H9 (cell line): ENCODE measurements around the gene CYSTM1. TPM values are rescaled to one million over a fixed set of nuclear protein-coding genes. Genes with fewer than 3 reads are reported as not detected.

Experiments
- DNase-seq: peaks from one replicate; pipeline ENCODE4 v3.0.0-alpha.2; 2017
- H2AFZ ChIP-seq: one replicate; pipeline ENCODE4 v1.6.1; 2013; ENCODE audit warnings: mild to moderate bottlenecking, low read length, control low read depth, moderate library complexity
- H2AK5ac ChIP-seq: 2 replicates; pipeline ENCODE4 v1.6.1; 2013; ENCODE audit warnings: low read length, control low read depth, mixed read lengths; ENCODE audit not compliant: insufficient read length
- H2BK120ac ChIP-seq: one replicate; pipeline ENCODE4 v1.6.1; 2013; ENCODE audit warnings: low read depth, mild to moderate bottlenecking, low read length, control low read depth, inconsistent platforms; ENCODE audit not compliant: poor library complexity, severe bottlenecking
- H2BK12ac ChIP-seq: 2 replicates; pipeline ENCODE4 v1.6.1; 2013; ENCODE audit warnings: low read length, control low read depth, mixed read lengths, low read depth; ENCODE audit not compliant: insufficient read length
- H2BK15ac ChIP-seq: 2 replicates; pipeline ENCODE4 v1.6.1; 2013; ENCODE audit warnings: low read depth, low read length, control low read depth
- H2BK20ac ChIP-seq: one replicate; pipeline ENCODE4 v1.6.1; 2013; ENCODE audit warnings: low read depth, mild to moderate bottlenecking, low read length, control low read depth, inconsistent platforms; ENCODE audit not compliant: poor library complexity, severe bottlenecking
- H2BK5ac ChIP-seq: 2 replicates; pipeline ENCODE4 v1.6.1; 2013; ENCODE audit warnings: low read length, control low read depth, mixed read lengths; ENCODE audit not compliant: insufficient read length
- H3K14ac ChIP-seq: 2 replicates; pipeline ENCODE4 v1.6.1; 2013; ENCODE audit warnings: low read length, control low read depth; ENCODE audit not compliant: insufficient read depth
- H3K18ac ChIP-seq: 2 replicates; pipeline ENCODE4 v1.6.1; 2013; ENCODE audit warnings: low read depth, mild to moderate bottlenecking, mixed read lengths, low read length, control low read depth; ENCODE audit not compliant: insufficient read length
- H3K23ac ChIP-seq: 2 replicates; pipeline ENCODE4 v1.6.1; 2013; ENCODE audit warnings: low read length, control low read depth, mixed read lengths, low read depth; ENCODE audit not compliant: insufficient read length
- H3K23me2 ChIP-seq: 2 replicates; pipeline ENCODE4 v1.6.1; 2013; ENCODE audit warnings: low read depth, mild to moderate bottlenecking, mixed read lengths, low read length, control low read depth; ENCODE audit not compliant: insufficient read length, poor library complexity, severe bottlenecking
- H3K27ac ChIP-seq: 2 replicates; pipeline ENCODE4 v1.5.1; 2013; ENCODE audit warnings: low read length, control low read depth, mixed read lengths, low read depth; ENCODE audit not compliant: insufficient read length
- H3K27me3 ChIP-seq: 2 replicates; pipeline ENCODE4 v1.6.1; 2013; ENCODE audit warnings: low read length, control low read depth, inconsistent platforms; ENCODE audit not compliant: insufficient read depth
- H3K4ac ChIP-seq: 2 replicates; pipeline ENCODE4 v1.6.1; 2013; ENCODE audit warnings: low read depth, mild to moderate bottlenecking, control low read depth, inconsistent platforms, low read length, moderate library complexity
- H3K4me1 ChIP-seq: 2 replicates; pipeline ENCODE4 v1.6.1; 2013; ENCODE audit warnings: low read length, control low read depth, inconsistent platforms; ENCODE audit not compliant: insufficient read depth
- H3K4me2 ChIP-seq: 2 replicates; pipeline ENCODE4 v1.6.1; 2013; ENCODE audit warnings: low read length, control low read depth, mixed read lengths; ENCODE audit not compliant: insufficient read length, insufficient read depth
- H3K56ac ChIP-seq: 2 replicates; pipeline ENCODE4 v1.6.1; 2013; ENCODE audit warnings: low read depth, mild to moderate bottlenecking, mixed read lengths, low read length, control low read depth; ENCODE audit not compliant: insufficient read length
- H3K79me1 ChIP-seq: 2 replicates; pipeline ENCODE4 v1.6.1; 2013; ENCODE audit warnings: low read depth, mild to moderate bottlenecking, moderate library complexity, low read length, control low read depth, inconsistent platforms; ENCODE audit not compliant: insufficient read depth, poor library complexity, severe bottlenecking
- H3K79me2 ChIP-seq: 2 replicates; pipeline ENCODE4 v1.6.1; 2013; ENCODE audit warnings: low read length, control low read depth, inconsistent platforms; ENCODE audit not compliant: insufficient read depth
- H3K9ac ChIP-seq: 2 replicates; pipeline ENCODE4 v1.6.1; 2013; ENCODE audit warnings: low read length, control low read depth, mixed read lengths; ENCODE audit not compliant: insufficient read length; ENCODE audit errors: extremely low read depth
- H3K9me3 ChIP-seq: one replicate; pipeline ENCODE4 v1.6.1; 2013; ENCODE audit warnings: low read depth, low read length, inconsistent platforms; ENCODE audit not compliant: control insufficient read depth
- H3T11ph ChIP-seq: one replicate; pipeline ENCODE4 v1.6.1; 2013; ENCODE audit warnings: mild to moderate bottlenecking, low read length, control low read depth, inconsistent platforms
- H4K20me1 ChIP-seq: one replicate; pipeline ENCODE4 v1.6.1; 2013; ENCODE audit not compliant: control insufficient read depth, insufficient read length, insufficient read depth
- H4K5ac ChIP-seq: 2 replicates; pipeline ENCODE4 v1.6.1; 2013; ENCODE audit warnings: low read depth, mild to moderate bottlenecking, mixed read lengths, low read length, control low read depth; ENCODE audit not compliant: insufficient read length
- H4K8ac ChIP-seq: replicated peaks from 2 replicates; pipeline ENCODE4 v1.6.1; 2013; ENCODE audit warnings: low read length, control low read depth, mixed read lengths, low read depth; ENCODE audit not compliant: insufficient read length
- H4K91ac ChIP-seq: 2 replicates; pipeline ENCODE4 v1.6.1; 2013; ENCODE audit warnings: low read depth, mild to moderate bottlenecking, moderate library complexity, mixed read lengths, low read length, control low read depth; ENCODE audit not compliant: insufficient read length
- H3K27ac Mint-ChIP-seq, 3 experiments: 2 replicates in 2 of 3; 3 replicates in 1 of 3; pipeline ENCODE4 v1.8.0; 2020 to 2021; ENCODE audit warnings: mixed read lengths in 3 of 3, mild to moderate bottlenecking in 1 of 3, moderate library complexity in 1 of 3
- H3K27me3 Mint-ChIP-seq: 2 replicates; pipeline ENCODE4 v1.8.0; 2021; ENCODE audit warnings: low read depth, mild to moderate bottlenecking, moderate library complexity, mixed read lengths
- H3K36me3 Mint-ChIP-seq, 3 experiments: 2 replicates in 2 of 3; 3 replicates in 1 of 3; pipeline ENCODE4 v1.8.0; 2020 to 2021; ENCODE audit warnings: low read depth in 3 of 3, mixed read lengths in 3 of 3; ENCODE audit not compliant: insufficient read depth in 1 of 3
- H3K4me1 Mint-ChIP-seq, 2 experiments: 2 replicates each; pipeline ENCODE4 v1.8.0; 2020; ENCODE audit warnings: mixed read lengths in 2 of 2
- H3K4me3 Mint-ChIP-seq, 2 experiments: 2 replicates in 1 of 2; 3 replicates in 1 of 2; pipeline ENCODE4 v1.8.0; 2020 to 2021; ENCODE audit warnings: mild to moderate bottlenecking in 2 of 2, mixed read lengths in 2 of 2, moderate library complexity in 1 of 2
- H3K9me3 Mint-ChIP-seq, 2 experiments: 2 replicates in 1 of 2; 3 replicates in 1 of 2; pipeline ENCODE4 v1.8.0; 2020; ENCODE audit warnings: mild to moderate bottlenecking in 2 of 2, mixed read lengths in 2 of 2, moderate library complexity in 1 of 2
- CTCF ChIP-seq: fragments of 200-600 bp; sonication (generic); conservative IDR thresholded peaks from 3 replicates; pipeline ENCODE4 v1.8.0; 2021; ENCODE audit warnings: antibody characterized with exemption, mild to moderate bottlenecking
- total RNA-seq: library from RNA; stranded (reverse); gene quantifications from 2 replicates; pipeline ENCODE4 v1.2.1, GENCODE V29; 2021

The CYSTM1 gene
- total RNA-seq, 1 experiment from 2014 or later = 20.6 TPM

DNA sequence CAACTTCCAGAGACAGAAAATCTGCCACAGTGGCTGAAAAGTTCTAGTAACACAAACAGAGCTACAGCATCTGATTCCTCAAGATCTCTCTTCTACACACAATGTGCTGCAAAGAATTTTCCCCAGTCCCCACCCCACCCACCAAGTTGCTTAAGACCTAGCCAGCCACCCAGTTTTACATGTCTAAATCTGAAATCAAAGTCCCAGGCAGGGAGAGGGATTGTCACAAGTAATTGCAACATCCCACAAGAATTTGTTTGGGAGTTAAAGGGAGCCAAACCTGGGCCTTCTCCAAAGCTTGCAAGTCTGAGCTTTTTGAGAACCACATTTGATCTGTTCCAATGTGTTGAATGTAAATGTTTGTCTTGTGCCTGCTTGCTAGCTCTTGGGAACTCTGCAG is 33.7 kb upstream of the CYSTM1 start:
- H4K8ac ChIP-seq = no peak overlapping the region
- H3K4me2 ChIP-seq = no peak overlapping the region
- no peaks in the 10 kb centered on the region for H3K79me1 ChIP-seq
- H3K4me1 ChIP-seq = no peaks in the 10 kb centered on the region
- H4K20me1 ChIP-seq = no peaks in the 10 kb centered on the region
- no peak overlapping the region for H2AFZ ChIP-seq
- no peak overlapping the region for H3K23ac ChIP-seq
- no peak overlapping the region for H2BK12ac ChIP-seq
- H4K5ac ChIP-seq = no peak overlapping the region
- H3T11ph ChIP-seq = no peak overlapping the region
- H3K4ac ChIP-seq = no peak overlapping the region
- H3K9me3 ChIP-seq = no peaks in the 10 kb centered on the region
- no peak overlapping the region for H3K14ac ChIP-seq
- peaks cover 12% of the 10 kb centered on the region; the same call in 1 of the 2 replicates for H3K27me3 ChIP-seq
- no peak overlapping the region for H2BK5ac ChIP-seq
- H2BK20ac ChIP-seq = no peak overlapping the region
- no peak for DNase-seq
- Mint-ChIP-seq H3K4me1 (peaks cover 6 to 9% of the 10 kb centered on the region in 2 experiments), H3K27ac (no peak overlapping the region), H3K36me3 (no peaks in the 10 kb centered on the region), H3K4me3 (no peak overlapping the region), H3K27me3 (peaks cover 37% of the 10 kb centered on the region), H3K9me3 (no peaks in the 10 kb centered on the region)
- no peaks in the 10 kb centered on the region for H3K79me2 ChIP-seq
- no peak overlapping the region for H4K91ac ChIP-seq
- H3K23me2 ChIP-seq = peaks cover 4% of the 10 kb centered on the region
- no peak overlapping the region for H3K56ac ChIP-seq
- H3K9ac ChIP-seq = no peak overlapping the region
- H2AK5ac ChIP-seq = no peak overlapping the region
- no peak overlapping the region for H3K18ac ChIP-seq
- H2BK120ac ChIP-seq = no peak overlapping the region
- TF ChIP-seq CTCF = no peak
- H3K27ac ChIP-seq = no peak overlapping the region
- no peak overlapping the region for H2BK15ac ChIP-seq
